Left hindlimb (tissue), 1 donor: ENCODE results near the gene C10orf71.

ENCODE experiments used
- DNase-seq: peaks from one replicate; pipeline ENCODE4 v3.0.0-alpha.2; 2018

Gene C10orf71

DNA sequence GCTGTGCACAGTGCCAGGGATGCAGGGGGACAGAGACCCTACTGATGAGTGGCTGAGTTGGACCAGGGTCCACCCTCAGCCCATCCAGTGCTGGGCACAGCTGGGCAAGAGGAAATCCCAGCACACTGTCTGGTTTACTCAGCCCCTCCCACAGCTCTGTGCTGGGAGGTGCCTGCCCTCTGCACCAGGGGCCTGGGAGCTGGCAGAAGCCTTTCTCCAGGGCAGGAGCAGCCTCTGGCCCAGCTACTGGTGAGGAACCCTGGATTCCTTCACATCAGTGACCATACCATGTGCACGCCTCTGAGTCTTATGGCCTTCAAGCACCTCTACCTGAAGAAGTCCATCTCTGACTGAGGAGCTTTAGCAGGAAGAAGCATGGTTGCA lies 25.9 kb upstream of the C10orf71 start:
- DNase-seq: no peak

DNA sequence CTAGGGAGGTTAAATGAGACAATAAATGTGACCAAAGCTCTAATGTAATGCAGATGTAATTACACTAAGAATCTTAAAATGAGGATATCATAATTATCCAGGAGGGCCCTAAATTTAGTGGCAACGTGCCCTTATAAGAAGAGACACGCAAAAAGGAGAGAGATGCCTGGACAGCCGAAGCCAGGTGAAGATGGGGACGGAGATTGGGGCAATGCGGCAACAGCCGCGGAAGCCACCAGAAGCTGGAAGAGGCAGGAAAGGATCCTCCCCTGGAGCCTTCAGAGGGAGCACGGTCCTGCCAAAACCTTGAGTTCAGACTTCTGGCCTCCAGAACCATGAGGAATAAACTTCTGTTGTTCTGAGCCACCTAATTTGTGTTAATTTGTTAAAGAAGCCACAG lies 25.3 kb upstream of the C10orf71 start:
- DNase-seq: no peak

DNA sequence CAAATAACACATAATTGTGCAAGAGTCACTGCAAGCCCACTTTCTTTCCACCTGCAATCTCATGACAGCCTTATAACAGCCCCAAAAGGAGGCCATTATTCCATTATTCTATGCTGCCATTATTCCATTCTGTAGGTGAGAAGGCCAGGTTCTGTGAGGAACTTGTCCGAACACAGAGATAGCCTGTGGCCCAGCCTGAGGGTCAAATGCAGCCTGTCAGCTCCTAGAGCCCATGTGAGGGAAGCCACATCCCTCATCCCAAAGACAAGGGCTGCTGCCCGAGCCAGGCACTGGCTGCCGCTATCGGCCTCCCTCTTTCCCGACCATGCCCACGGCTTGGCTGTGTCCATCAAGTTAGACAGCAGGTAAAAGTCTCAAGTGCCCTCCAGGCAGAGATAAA lies 24.1 kb upstream of the C10orf71 start:
- DNase-seq: no peak

DNA sequence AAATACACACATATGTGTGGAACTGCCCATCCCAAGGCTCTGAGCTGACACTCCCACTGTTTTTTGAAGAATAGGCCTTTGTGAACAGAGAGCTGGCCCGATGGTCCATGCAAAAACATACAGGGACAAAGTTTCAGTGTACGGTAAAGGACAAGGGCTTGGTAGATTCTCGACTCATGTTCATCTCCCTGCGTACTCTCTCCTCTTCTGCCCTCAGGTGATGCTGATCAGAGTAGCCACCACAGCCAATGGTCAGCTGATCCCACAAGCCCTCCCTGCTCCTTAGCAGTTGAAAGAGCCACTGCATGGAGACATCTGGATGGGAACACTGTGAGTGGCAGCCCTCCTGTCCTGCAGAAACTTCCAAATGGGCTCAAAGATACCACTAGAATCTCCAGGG lies 23.1 kb upstream of the C10orf71 start:
- no peak for DNase-seq

DNA sequence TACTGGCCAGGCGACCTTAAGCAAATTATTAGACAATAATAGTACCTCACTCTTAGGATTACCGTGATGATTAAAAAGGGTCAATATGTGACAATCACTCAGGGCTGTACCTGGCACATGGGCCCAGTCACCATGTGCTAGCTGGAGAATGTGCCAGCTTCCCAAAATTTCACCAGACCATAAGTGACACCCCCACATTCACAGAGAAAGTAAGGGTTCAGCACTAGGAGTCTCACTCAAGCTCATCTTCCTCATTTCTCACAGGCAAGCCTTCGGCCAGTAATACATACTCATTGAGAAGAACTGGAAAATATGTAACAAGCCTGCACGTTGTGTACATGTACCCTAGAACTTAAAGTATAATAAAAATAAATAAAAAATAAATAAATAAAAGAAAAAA lies 22.4 kb upstream of the C10orf71 start:
- no peak for DNase-seq

DNA sequence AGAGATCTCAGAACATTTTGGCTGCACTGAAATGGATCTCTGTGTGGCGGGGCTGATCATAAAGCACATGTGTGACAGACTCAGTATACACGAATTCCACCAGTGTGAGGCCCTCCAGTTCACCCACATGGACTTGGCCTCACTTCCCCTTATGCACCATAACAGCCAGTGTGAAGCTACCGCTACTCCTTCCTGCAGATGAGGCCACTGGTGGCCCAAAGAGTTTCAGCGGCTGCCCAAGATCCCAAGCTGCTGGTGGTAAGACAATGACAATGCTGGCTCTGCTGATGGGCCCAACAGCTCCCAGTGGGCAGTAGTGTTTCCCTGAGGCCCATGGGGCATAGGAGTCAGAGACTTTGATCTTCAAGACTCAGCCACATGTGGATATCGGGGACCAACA lies 21.0 kb upstream of the C10orf71 start:
- no peak for DNase-seq

DNA sequence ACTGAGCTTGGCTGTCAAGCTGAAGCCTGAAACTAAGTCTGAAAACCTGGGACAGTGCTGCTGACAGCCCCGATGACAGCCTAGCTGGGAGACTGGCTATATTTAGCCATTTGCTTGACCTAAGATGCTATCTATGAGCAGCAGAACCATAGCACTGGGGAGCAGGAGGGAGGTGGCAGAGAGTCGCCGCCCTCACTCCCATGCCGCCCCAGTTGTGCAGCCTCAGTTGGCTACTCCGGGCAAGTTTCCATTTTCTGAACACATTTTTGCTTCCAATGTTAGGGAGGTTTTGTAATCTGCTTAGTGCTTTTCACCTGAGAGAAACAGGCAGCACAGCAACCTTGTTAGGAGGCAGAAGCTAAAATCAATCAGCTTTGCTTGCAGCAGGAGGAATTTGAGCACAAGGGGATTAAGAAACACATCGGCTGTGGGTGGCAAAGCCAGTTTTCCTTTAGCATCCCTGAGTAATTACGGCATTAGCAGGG lies 20.4 kb upstream of the C10orf71 start:
- no peak for DNase-seq

DNA sequence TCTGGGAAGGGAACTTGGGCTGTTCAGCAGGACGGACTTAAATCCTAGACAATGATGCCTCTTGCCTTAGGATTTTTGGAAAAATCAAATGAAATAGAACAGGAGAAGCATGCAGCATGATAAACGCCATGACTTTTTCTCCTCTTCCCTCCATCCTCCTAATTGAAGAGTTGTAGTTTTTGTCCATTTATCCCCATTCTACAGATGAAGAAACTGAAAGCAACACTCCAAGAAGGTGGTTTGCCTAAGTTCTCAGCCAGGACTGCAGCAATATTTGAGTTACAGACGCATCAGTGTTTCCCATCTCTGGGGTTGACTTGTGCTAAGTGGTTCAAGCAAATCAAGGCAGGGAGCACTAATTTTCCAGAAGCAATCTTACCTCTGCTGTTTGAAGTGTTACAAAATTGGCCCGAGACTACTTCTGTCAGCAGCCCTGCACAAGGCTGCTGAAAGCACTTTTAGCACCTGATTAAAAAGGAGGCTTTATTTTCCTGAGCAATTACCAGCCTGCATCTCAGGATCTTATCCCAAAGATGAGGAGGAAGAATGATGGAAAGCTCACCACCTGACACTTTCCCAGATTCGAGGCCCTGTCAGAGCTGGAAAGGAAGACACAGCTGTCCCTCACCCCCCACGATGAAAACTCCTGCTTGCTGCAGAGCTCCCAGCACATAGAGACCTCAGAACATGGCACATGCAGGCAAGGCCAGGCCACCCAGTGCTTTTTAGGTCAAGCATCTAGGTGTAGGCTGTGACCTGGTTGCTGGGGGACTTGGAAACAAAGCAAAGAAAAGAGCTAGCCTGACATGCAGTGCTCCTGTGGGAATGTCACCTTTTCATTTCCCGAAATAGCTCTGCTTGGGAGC lies 19.7 kb upstream of the C10orf71 start:
- no peak for DNase-seq

DNA sequence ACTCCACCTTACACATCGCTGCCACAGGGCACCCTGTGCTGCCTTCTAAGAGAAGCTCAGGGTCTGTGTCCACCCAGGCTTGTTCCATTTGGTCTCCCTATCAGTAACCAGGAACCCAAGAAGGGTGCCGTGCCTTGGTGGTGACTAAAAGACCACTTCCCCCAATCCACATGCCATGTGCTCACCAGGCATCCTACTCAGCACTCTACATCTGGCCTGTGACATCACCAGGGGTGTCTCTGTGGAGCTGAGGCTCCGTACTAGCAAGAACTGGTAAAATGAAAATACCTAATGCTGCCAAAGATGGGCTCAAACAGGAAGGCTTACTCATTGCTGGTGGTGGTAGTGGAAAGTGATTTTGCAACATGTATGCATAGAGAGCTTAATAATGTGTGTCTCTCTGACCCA lies 19.0 kb upstream of the C10orf71 start:
- no peak for DNase-seq

DNA sequence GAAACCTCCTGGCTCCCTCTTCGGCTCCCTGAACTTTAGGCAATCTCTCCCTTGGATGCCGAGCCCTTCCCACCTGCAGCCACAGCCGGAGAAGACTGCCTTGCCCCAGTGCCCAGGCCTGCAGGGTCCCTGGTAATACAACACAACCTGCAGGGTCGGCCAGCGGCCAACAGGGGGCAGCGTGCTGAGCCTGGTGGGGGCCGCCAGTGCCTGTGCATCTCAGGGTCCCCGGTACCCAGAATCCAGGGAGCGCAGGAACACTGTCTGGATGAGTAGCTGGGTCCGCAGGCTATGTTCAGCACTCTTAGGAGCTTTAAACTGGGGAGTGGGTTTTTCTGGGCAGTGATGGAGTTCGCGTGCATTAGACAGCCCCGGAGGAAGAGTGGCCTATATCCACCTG lies 17.5 kb upstream of the C10orf71 start:
- DNase-seq: no peak

DNA sequence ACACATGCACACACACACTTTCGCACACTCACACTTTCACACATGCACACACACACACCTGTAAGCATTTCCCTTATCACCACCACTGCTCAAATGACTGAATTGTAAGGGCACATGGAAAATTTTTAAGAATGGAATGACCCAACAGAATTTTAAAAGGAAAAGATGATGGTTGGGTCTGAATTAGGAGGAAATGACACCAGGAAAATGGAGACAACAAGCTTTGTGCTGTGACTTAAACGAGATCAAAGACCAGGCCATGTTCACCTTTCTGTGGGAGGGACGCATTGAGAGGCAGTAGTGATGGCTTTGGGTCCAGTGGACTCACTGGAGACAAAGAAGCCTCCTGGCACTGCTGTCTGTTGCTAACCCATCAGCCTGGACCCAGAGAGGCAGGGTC lies 16.7 kb upstream of the C10orf71 start:
- DNase-seq: no peak

DNA sequence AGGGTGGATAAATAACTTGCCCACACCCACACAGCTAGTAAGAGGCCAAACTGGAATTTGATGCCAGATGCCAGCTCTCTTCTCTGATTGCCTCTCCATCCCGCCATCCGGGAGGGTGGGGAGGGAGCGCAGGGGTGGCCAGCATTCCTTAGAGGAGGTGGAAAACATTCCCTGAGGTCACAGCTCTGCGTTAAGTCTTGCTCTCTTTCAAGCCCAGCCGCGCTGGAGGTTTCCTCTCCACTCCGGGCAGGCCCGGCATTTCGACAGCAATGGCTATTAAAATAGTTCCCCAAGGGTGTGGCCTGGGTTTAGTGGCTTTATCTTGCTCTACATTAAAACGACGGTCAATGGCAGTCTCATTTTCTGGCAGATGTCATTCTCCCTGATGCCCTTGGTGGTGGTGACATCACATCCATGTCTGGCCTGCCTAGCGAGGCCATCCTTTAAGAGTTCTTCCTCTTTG lies 16.1 kb upstream of the C10orf71 start:
- DNase-seq: no peak

DNA sequence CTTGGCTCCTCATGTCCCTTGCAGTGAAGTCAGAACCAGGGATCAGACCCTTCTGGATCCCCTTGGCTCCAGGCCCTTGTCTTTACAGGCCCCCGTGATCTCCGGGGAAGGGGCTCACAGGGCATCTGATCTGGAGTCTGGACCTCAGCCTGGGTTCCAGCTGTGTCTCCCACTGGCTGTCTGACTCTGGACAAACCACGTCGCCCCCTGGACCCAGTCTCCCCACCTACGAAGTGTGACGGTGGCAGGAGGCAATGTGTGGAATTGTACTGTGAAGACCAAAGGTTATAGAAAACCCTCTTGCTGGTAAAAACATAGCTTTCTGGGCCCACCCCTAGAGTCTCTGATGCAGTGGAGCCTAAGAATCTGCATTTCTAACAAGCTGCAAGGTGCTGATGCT lies 15.5 kb upstream of the C10orf71 start:
- no peak for DNase-seq

DNA sequence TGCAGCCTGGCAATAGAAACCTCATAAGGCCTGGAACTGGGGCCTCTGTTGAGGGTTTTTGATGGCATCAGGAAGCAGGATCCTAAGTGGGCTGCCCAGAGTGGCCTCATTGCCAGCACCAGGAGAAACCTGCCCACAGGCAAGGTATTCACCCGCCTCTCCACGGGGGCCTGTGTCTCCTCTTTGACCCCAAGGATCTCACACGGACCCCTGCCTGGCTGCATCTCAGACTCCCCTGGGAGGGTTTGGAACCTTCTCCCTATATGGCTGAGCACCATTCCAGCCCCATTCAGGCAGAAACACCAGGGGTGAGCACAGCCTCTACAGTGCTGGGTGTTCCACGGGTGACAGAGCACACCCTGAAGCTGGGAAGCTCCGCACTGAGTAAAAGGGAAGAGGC lies 14.6 kb upstream of the C10orf71 start:
- no peak for DNase-seq

DNA sequence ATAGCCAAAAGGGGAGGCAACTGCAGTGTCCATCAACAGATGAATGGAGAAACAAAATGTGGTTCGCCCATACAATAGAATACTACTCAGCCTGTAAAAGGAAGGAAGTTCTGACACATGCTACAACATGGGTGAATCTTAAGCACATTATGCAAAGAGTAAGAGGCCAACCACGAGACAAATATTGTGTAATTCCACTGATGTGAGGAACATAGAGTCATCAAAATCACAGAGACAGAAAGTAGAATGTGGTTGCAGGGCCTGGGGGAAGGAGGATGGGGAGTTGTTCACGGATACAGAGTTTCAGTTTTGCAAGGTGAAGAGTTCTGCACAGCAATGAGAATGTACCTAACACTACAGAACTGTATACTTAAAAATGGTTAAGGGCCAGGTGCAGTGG lies 13.7 kb upstream of the C10orf71 start:
- DNase-seq: no peak

DNA sequence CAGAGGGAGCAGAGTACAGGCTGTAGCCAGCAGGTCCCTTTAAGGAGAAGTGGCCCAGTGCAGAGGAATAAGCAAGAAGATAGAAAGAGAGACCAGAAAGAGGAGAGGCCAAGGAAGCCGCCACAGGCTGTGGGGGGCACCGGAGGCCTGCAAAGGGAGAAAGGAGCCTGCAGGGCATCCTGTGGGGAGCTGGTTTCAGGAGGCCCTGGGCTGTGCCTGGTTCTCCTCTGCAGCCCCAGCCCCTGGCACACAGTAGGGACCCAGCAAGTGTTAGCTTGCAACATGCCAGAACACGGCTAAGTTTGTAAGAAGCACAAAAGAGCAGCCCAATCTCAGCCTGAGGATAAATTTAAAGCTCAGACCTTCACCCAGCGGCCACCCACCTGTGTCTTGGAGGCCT lies 12.3 kb upstream of the C10orf71 start:
- DNase-seq: no peak

DNA sequence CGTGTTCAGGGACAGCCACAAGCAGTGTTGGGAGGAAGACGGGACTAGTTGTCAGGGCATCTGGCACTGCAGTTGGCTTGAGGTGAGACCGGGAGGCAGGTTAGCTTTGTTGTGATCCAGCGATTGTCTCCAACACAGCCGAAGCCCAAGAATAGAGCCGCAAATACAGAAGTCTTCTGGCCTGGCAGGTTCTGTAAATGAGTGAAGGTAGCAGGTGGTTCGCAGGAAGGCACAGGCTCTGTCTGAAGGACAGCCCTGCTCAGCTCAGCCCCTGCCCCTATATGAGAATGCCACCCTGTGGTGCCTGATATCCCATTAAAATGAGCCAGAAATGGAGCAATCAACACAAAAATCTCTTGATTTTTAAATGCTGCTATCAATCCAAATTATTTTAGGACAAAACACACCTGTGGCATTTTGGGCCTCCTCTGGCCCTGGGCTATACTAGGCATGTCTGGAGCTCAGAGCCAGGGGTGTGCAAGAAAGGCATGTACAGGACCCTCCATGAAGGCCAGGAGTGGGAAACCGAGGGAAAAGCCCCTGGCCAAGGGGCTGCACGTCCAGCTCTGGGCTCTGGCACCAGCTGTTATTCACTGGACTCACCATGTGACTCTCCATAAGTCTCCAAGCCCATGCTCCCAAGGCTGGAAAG lies 11.2 kb upstream of the C10orf71 start:
- no peak for DNase-seq

DNA sequence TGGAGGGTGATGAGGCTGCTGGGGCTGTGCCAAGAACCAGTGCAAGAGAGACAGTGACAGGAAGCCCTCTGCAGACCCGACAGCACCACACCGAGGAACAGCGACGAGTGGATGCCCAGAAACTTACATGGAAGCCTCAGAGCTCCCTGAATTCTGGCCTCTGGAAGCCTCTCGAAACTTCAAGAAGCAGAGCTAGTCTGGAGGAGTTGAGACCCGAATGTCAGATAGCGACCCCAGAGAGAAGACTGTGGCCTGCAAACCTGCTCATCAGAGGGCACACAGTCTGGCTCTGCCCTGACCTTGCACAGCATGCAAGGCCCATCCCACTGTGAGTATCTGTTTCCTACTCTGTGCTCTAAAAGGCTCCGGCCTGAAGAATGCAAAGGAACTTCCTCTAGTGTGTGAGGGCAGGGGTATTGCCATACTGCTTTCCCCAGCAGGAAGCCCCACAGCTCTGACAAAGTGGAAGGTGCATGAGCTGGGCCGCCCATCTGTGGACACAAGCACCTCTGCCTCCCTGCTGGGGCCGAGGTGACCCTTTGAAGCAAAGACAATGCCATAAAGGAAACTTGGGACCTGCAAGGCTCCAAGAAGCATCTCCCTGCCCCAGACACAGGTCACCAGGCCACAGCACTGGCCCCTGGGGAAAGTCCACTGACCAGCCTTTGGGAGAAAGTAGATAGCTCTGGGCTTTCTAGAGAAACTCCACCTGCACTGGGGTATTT lies 10.5 kb upstream of the C10orf71 start:
- no peak for DNase-seq

DNA sequence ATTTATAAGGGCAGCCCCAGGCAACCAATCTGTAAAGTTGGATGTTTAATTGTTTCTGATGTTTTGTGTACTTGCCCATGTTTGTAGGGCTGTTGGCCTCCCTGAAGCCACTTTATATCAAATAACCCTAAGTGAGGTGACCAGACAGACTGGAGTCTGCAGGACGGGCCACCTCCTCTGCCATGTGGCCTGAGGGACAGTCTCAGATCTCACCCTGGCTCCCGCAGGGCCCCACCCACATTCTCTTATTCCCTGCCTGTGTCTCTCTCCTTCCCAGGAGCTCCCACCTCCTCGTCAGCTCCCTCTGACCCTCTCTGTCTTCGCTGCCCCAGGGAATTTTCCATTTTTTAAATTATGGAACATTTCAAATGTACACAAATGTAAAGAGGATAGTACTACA lies 9.5 kb upstream of the C10orf71 start:
- DNase-seq: no peak

DNA sequence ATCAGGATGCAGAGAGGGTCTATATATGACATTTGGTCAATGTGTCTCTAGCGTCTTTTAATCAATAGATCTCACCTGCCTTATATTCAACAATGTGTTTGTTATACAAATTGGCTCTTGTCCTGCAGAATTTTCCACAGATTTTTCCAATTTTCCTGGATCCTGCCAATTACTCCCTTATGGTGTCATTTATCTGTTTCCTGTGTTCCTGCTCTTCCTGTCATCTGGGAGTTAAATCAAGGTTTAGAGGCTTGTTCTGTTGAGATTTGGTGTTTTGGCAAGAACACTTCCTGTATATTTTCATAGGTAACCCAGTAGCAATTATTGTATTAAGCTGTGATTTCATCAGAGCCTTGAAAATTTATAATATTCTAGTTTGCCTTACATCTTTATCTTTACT lies 8.8 kb upstream of the C10orf71 start:
- no peak for DNase-seq

DNA sequence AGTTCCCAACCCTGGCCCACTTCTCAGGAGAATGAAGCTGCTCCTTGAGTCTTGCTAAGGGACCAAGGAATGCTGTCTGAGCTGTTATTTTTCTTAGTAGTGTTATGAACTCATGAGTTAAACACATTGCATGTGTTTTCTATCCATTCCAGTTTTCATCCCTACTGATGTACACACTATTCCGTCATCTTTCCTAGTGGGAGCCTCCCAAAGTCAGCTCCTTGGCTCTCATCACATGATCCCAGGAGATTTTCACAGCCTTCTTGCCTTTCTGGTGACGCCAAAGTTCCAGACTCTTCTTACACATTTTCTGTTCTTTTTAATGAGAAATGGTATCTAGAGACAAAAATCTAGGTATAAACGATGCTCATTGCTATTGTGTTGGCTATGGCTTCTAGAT lies 8.4 kb upstream of the C10orf71 start:
- no peak for DNase-seq

DNA sequence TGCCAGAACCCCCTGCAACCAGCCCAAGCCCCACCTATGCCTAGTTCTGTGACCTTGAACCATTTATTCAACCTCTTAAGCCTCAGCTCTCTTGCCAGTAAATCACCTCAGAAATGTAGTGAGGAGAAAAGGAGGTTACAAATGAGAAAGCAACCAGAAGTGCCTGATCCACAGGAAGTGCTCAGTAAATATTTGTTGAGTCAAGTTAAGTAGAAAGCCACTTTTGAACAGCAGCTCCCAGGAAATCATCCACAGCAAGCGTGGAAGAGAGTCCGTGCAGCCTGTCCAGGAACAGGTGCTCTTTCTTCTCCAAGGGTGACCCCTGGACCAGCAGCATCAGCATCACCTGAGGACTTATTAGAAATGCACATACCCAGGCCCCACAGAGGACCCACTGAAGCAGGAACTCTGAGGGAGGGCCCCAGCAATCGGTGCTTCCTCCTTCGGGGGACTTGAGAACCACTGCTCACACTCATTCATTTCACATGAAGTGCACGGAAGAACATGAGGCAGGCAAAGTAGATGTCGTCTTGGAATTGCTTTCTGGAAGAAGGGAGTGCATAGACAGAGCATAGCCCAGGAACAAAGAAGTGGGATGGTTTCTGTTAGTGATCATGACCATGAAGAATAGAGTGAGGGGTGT lies 6.3 kb upstream of the C10orf71 start:
- DNase-seq: no peak

DNA sequence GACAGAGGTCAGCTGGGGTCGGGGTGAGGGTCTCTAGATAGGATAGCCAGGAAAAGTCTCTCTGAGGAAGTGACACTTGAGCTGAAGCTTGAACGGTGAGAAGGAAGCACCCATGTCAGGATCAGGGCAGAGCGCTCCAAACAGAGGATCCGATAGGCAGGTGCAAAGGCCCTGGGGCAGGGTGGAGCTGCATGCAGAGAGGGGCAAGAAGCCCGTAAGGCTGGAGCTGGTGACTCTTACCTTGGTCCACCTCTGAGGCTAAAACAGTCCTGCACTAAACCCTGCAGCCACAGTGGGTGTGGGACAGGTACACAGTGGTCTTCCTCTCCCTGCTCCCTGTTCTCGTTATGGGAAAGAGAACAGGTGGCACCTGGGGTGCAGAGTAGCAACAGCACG lies 5.8 kb upstream of the C10orf71 start:
- no peak for DNase-seq
